Kidney (tissue), 14 donors: ENCODE measurements around the gene ERH. TPM values are rescaled to one million over a fixed set of nuclear protein-coding genes. Genes with fewer than 3 reads are reported as not detected.

ENCODE experiments used
- DNase-seq, 5 donors: peaks; one replicate each; pipeline ENCODE4 v3.0.0-alpha.2; 2013 to 2020
- FAIRE-seq: peaks from 2 replicates; lab custom pipeline; 2012; peaks lifted over from hg19 to GRCh38; lab: Jason Lieb, UNC
- H3K27ac ChIP-seq, 2 donors: one replicate each; pipeline ENCODE4 v1.7.0; 2013; ENCODE audit warnings: low read depth in 2 of 2, low read length in 2 of 2, inconsistent platforms in 1 of 2
- H3K27me3 ChIP-seq: one replicate; pipeline ENCODE4 v1.7.1; 2013; ENCODE audit warnings: low read length, inconsistent platforms; ENCODE audit not compliant: control insufficient read depth, insufficient read depth
- H3K36me3 ChIP-seq, 3 donors: one replicate each; pipeline versions ENCODE4 v1.7.0 to v1.7.1; 2013; ENCODE audit warnings: low read length in 3 of 3, control low read depth in 1 of 3, inconsistent platforms in 1 of 3; ENCODE audit not compliant: insufficient read depth in 3 of 3, control insufficient read depth in 2 of 3
- H3K4me1 ChIP-seq, 3 donors: one replicate each; pipeline versions ENCODE4 v1.7.0 to v1.7.1; 2013; ENCODE audit warnings: low read length in 3 of 3, inconsistent platforms in 1 of 3, low read depth in 1 of 3; ENCODE audit not compliant: control insufficient read depth in 2 of 3, insufficient read depth in 2 of 3
- H3K4me3 ChIP-seq, 3 donors: one replicate each; pipeline versions ENCODE4 v1.7.0 to v1.8.1; 2013; ENCODE audit warnings: low read length in 3 of 3, control low read depth in 1 of 3, inconsistent platforms in 1 of 3
- H3K9ac ChIP-seq, 3 donors: one replicate each; pipeline versions ENCODE4 v1.7.0 to v1.7.1; 2013; ENCODE audit warnings: low read length in 3 of 3, control low read depth in 1 of 3, inconsistent platforms in 1 of 3
- H3K9me3 ChIP-seq, 3 donors: one replicate each; pipeline versions ENCODE4 v1.7.0 to v1.7.1; 2013; ENCODE audit warnings: low read length in 3 of 3, control low read depth in 1 of 3, inconsistent platforms in 1 of 3; ENCODE audit not compliant: control insufficient read depth in 2 of 3, insufficient read depth in 1 of 3
- CTCF ChIP-seq: IDR thresholded peaks from 3 replicates; pipeline ENCODE4 v1.5.1; 2012; ENCODE audit warnings: mild to moderate bottlenecking, moderate library complexity, borderline replicate concordance; ENCODE audit not compliant: insufficient read depth; ENCODE audit errors: extremely low read depth
- intact Hi-C: fragments of 100-400 bp; cut with DNase I; formaldehyde crosslinking; loops from one replicate; pipeline ENCODE4 v1.11.1; 2022
- polyA plus RNA-seq: library from polyadenylated mRNA; stranded (reverse); fragments of 350-450 nt; fragmentation: Illumina TruSeq; extraction: RNeasy Lipid Tissue Mini Kit (QIAGEN cat#74804); gene quantifications from one replicate; pipeline ENCODE4 v1.2.3, GENCODE V29; 2014; ENCODE audit warnings: low read depth, low replicate concordance; ENCODE audit not compliant: insufficient read depth
- total RNA-seq: library from RNA; stranded (reverse); fragmentation: NEBNext Ultra II Directional; extraction: Animal tissue kit (Norgen Biotek cat#: 25700); gene quantifications from one replicate; pipeline ENCODE4 v1.2.1, GENCODE V29; 2021
- donor health status: control.
- donor health status: control.
- donor health status: control.
- donor health status: control.
- donor health status: control.
- donor health status: DM: yes; HTN: yes; CAD: no.
- donor health status: Normal renal cell carcinoma (clear cell type).

ERH gene
- total and polyA plus RNA-seq, 2 donors from 2014 or later: 168 to 193 TPM

- DNase-seq (no peak), FAIRE-seq (no peak)
- Histone ChIP-seq H3K36me3 (no peaks in the 10 kb centered on the region), H3K4me3 (no peak overlapping the region), H3K9me3 (no peaks in the 10 kb centered on the region), H3K4me1 (peaks cover 0 to 7% (median 6%) of the 10 kb centered on the region in 3 donors), H3K27me3 (no peaks in the 10 kb centered on the region), H3K27ac (no peak overlapping the region), H3K9ac (no peak overlapping the region)
- TF ChIP-seq CTCF: no peak
- intact Hi-C loops: no loop called here
Measured at GRCh38 chr14:69404478-69404877, 6.4 kb upstream of the ERH start.

- intact Hi-C loops: no loop called here
- no peak for TF ChIP-seq CTCF
- FAIRE-seq: no peak
Measured at GRCh38 chr14:69401841-69402240, 3.7 kb upstream of the ERH start.

GRCh38 chr14:69400154-69400553 lies 2.1 kb upstream of the ERH start:
- Histone ChIP-seq H3K4me3 (peak overlapping the region; percentile 37 to 92 (median 90)), H3K4me1 (peaks cover 4 to 16% (median 8%) of the 10 kb centered on the region in 3 donors), H3K9ac (no peak overlapping the region), H3K9me3 (no peaks in the 10 kb centered on the region), H3K27ac (no peak overlapping the region), H3K36me3 (peaks cover 4 to 9% (median 7%) of the 10 kb centered on the region in 3 donors), H3K27me3 (no peaks in the 10 kb centered on the region)
- intact Hi-C loops: no loop called here
- TF ChIP-seq CTCF: no peak
- FAIRE-seq: no peak
- DNase-seq: no peak

More at GRCh38 chr14:69401841-69402240, 3.7 kb upstream of the ERH start:
- Histone ChIP-seq H3K4me1 (peaks cover 4 to 16% (median 8%) of the 10 kb centered on the region in 3 donors), H3K4me3 (peak overlapping the region in 1 of 3 donors; percentile 90), H3K27me3 (no peaks in the 10 kb centered on the region), H3K9me3 (no peaks in the 10 kb centered on the region), H3K36me3 (no peaks in the 10 kb centered on the region), H3K27ac (no peak overlapping the region), H3K9ac (no peak overlapping the region)
- no peak for DNase-seq

- Histone ChIP-seq H3K4me1 (peaks cover 4 to 16% (median 8%) of the 10 kb centered on the region in 3 donors), H3K9me3 (no peaks in the 10 kb centered on the region), H3K27me3 (no peaks in the 10 kb centered on the region), H3K36me3 (peaks cover 4 to 12% (median 7%) of the 10 kb centered on the region in 3 donors), H3K9ac (no peak overlapping the region), H3K27ac (no peak overlapping the region), H3K4me3 (peak overlapping the region in 2 of 3 donors; percentile 90 to 92)
- no peak for FAIRE-seq
- no peak for TF ChIP-seq CTCF
- intact Hi-C loops: no loop called here
- no peak for DNase-seq
Measured at GRCh38 chr14:69399750-69400149, 1.7 kb upstream of the ERH start.
